GM21786 (cell line): ENCODE results near the gene GLIS2.

Experiments
- ATAC-seq: cut with Tn5 transposase; IDR thresholded peaks from one replicate; pipeline ENCODE4 v1.9.1; 2021; ENCODE audit not compliant: unreplicated experiment

GLIS2 gene

DNA sequence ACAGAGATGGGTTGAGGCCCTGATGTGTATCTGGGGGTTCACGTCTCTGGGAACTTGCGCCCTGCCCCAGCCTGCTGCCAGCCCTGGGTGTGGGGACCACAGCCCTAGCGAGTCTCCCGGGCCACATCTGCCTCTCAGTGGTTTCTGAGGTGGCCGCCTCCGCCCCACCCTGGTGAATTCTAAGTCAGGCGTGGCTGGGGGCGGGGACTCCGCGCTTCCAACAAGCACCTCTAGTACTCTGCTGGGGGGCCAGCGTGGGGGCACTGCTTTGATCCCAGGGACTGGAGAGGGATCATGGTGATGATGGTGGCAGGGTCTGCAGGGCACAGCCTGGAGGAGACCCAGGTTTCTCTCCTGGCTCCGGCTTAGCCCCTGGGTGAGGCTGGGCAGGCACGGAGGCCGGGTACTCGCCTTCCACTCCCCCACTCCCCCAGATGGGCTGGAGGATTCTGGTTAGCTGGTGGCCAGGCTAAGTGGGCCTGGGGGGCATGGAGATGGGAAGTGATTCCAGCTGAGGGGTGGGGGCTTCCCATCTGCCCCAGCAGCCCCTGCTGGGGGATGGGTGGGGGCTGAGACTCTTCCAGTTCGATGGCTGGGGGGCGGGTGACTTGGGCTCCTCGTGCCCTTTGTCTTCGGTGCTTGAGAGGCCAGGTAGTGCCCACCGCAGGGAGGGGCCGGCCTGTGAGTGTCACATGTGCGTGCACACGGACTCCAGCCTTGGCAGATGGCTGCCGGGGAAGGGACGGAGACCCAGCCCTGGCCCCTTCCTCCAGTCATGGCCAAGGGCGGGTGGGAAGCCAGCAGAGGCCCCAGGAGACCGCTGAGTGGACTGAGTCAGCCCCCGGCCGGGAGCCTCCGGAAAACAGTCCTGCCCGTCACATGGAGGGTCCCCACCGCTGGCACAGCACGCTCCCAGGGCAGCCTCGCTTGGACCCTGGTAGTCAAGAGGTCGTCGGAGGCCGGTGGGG, 3.9 kb downstream of the GLIS2 start:
- ATAC-seq, result peak; percentile 43

- no peak for ATAC-seq
These were observed 4.8 kb downstream of the GLIS2 start for GRCh38 chr16:4320571-4321137.

DNA sequence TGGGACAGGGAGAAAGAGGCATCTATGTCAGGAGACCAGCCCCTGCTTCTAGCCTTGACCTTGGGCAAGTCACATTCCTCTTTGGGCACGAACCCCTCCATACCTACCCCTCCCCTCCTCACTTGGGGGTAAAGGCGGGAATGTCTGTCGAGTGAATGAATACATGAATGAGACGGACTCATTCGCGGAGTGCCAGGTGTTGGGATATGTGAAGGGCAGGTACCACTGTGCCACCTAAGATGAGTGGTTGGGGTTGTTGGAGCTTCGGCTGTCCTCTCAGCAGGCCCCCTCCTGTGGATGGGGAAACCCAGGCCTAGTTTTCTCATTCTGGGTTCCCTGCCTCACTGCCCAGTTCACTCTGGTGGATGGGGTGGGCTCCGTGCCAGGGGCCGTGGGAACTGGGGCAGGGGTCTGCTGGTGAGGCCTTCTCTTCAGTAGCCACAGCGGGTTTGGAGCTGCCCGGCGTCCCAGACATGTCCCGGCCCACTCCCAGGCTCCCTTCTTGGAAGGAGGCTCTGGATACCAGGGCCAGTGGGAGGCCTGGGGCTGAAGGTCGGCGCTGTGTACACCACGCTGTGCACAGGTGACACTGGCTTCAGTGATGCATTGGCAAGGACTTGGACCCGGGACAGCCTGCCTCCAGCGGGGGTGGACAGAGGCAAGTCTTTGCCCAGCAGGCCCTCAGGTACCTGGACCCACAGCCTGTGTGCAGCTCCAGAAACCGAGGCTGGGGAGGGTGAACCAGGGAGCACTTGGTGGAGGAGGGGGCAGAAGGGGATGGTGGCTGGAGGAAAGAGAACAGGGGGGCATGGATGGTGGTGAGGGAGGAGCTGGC, 5.6 kb downstream of the GLIS2 start:
- ATAC-seq, result no peak

- ATAC-seq, result no peak
These were observed 6.5 kb downstream of the GLIS2 start for GRCh38 chr16:4322121-4323052.

DNA sequence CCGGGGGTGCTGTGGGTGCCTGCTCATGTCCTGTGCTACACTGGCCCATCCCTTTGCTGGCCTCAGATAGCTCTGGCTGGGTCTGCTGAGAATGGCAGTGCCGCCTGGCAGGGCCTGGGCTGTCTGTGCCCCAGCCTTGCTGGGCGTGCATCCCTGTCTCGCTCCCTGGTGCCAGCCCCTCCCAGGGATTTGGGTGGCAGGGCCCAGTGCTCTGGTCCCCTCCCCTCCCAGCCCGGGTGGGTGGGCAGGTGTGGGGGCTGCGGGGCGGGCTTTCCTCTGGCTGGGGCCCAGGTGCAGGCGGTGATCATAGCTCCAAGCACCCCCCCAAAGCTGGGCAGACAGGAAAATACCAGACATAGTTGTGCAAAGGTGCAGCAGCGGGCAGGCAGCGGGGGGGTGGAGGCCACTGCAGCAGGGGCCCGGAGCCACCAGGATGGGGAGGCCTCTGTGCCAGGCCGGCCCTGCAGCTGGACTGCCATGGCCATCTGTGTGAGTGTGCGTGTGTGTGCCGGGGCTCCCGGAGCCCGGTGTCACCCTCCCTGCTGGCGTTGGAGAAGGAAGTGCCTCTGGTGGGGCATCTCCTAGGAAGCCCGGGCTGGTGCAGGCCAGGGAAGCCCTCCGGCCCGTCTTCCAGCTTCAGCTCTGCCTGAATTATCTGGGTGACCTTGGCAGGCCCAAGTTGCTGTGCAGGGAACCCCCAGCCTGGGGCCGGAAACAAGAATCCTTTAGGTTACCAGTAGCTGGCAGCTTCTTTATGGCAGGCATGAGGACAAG, 7.4 kb downstream of the GLIS2 start:
- ATAC-seq, result no peak

- no peak for ATAC-seq
These were observed 8.1 kb downstream of the GLIS2 start for GRCh38 chr16:4323845-4324488.

GRCh38 chr16:4324492-4325252, 8.8 kb downstream of the GLIS2 start:
- ATAC-seq, result no peak

DNA sequence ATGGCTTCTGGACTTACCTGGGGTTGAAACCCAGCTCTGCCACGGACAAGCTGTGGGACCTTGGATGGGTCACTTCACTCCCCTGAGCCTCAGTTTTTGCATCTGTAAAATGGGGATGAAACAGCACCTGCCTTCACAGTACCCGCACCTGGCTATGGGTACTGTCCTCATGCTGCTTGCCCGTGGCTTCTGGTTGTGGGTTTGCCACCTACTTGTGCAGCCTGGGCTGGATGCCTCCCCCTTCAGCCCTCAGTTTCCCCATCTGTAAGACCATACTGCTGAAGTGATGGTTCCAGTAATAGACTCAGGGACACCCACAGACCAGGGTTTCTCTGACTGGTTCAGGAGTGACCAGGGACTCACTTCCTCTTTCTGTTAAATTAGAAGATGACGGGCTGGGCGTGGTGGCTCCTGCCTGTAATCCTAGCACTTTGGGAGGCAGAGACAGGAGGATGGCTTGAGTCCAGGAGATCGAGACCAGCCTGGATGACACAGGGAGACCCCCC, 9.4 kb downstream of the GLIS2 start:
- no peak for ATAC-seq

DNA sequence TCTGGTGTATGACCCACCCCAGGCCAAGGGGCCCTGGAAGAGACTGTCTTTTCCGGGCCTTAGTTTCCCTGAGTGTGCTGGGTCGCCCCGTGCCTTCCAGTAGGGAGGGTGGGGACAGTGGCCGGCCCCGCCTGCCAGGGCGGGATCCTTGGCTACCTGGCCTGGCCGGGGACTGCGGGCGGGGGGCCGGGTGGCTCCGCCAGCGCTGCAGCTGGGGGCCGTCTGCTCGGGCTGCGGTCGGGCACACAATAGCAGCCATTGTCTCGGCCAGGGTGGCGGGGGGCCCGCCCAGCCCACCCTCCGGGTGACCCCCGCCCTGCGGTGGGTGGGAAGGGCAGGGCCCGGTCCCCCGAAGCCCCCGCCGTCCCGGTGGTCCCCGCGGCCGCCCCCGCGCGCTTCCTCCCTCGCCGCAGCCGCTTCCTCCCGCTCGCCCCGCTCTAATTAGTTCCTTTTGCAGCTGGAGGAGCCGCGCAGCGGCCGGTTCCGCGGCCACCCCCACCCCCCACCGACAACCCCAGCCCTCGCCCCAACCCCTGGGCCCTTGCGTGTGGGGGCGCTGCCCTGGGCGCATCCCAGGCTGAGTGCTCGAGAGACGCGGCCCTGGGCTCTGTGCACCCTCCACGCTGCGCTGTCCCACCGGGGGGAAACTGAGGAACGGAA, 11.6 kb downstream of the GLIS2 start:
- ATAC-seq, result no peak

- no peak for ATAC-seq
These were observed 12.3 kb downstream of the GLIS2 start for GRCh38 chr16:4328046-4328781.

GRCh38 chr16:4328782-4329775, 13.2 kb downstream of the GLIS2 start:
- no peak for ATAC-seq

DNA sequence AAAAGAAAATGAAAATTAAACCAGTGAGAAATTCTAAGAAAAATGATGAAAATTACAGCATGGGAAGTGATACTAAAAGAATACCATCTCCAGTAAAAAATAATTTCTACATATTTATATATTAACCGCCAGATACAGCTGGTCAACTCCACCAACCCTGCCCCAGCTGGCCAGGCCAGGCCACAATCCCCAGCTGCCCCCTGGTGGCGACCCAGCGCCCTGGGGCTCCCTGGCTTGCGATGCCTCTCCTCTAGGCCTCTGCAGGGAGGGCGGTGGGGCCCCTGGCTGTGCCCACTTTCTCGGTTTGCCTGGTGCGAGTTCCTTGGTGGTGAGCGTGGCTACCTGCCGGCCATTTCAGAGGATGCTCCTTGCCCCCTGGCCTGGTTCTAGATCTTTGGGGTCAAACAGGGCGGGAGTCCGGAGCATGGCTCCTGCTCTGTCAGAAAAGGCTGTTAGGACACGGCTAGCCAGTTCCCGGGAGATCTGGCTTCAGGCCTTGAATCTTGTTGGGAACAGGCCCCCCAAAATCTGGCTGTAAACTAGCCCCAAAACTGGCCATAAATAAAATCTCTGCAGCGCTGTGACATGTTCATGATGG, 14.5 kb downstream of the GLIS2 start:
- ATAC-seq, result no peak

- ATAC-seq, result no peak
These were observed 16.2 kb downstream of the GLIS2 start for GRCh38 chr16:4332083-4332482.

DNA sequence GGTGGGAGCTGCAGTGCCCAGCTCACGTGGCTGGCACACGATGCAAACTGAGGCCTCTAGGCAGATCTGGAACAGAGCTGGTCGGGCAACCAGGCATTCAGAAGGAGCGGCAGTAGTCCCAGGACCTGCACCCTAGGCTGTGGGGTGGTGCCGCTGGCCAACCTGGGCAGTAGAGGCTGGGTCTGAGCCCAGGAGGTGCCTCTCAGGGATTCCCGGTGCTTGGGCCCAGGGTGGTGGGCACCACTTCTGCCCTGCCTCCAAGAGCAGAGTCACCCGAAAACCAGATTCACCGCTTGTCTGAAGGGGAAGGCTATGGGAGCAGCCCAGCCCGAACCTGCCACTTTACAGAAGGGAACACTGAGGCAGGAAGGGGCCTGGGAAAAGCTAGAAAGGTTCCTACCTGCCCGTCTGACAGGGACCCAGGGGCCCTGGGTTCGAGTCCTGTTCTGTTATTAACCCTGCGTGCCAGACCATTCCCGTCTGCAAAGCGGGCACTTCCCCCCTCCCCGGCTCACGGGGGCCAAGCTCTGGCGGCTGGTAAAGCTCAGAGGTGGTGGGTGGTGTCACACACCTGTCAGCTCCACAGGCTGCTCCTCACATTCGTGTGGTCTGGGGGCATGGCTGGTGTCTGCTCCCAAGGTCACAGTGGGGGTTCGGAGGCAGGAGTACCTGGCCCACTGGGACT, 16.9 kb downstream of the GLIS2 start:
- no peak for ATAC-seq

GRCh38 chr16:4333308-4333638, 17.4 kb downstream of the GLIS2 start:
- ATAC-seq, result no peak
